ENCODE measurements around the gene KLK3.

Gene KLK3

GRCh38 chr19:50830266-50831025 lies 24.3 kb upstream of the KLK3 start:
- Histone ChIP-seq H3K27me3 (ENCODE audit: insufficient read depth, low read length) (peaks cover 4% of the 10 kb centered on the region; the same call in 1 of the 2 replicates), H3K4me3 (ENCODE audit: low read depth, low read length, poor library complexity, severe bottlenecking) (no peak overlapping the region), H3K9me2 (ENCODE audit: low read depth, low read length) (no peaks in the 10 kb centered on the region), H3K27ac (ENCODE audit: low read depth, low read length, poor library complexity, severe bottlenecking) (no peak overlapping the region), H3K36me3 (ENCODE audit: insufficient read depth, low read length) (no peaks in the 10 kb centered on the region), H3K4me2 (ENCODE audit: low read length) (no peak overlapping the region), H2AFZ (ENCODE audit: low read length) (no peak overlapping the region), H3K79me2 (ENCODE audit: insufficient read depth, low read length) (no peaks in the 10 kb centered on the region), H3K4me1 (ENCODE audit: insufficient read depth, low read length, severe bottlenecking) (peaks cover 3% of the 10 kb centered on the region), H3K9me3 (ENCODE audit: low read length) (no peaks in the 10 kb centered on the region), H3K9ac (ENCODE audit: low read length) (no peak overlapping the region), H4K20me1 (ENCODE audit: insufficient read depth, low read length) (no peaks in the 10 kb centered on the region), H3F3A (ENCODE audit: insufficient read depth, low read length) (no peaks in the 10 kb centered on the region)
- TF ChIP-seq CTCF (IDR thresholded peaks at IDR 0.05; ENCODE audit: low read length) (no peak), EZH2 (IDR thresholded peaks at IDR 0.05; ENCODE audit: borderline replicate concordance, low read length) (no peak)

GRCh38 chr19:50831026-50831396 lies 23.7 kb upstream of the KLK3 start:
- Histone ChIP-seq H3K27ac (ENCODE audit: low read depth, low read length, poor library complexity, severe bottlenecking) (no peak overlapping the region), H3F3A (ENCODE audit: insufficient read depth, low read length) (no peaks in the 10 kb centered on the region), H3K9ac (ENCODE audit: low read length) (no peak overlapping the region), H3K9me3 (ENCODE audit: low read length) (no peaks in the 10 kb centered on the region), H3K4me2 (ENCODE audit: low read length) (no peak overlapping the region), H4K20me1 (ENCODE audit: insufficient read depth, low read length) (no peaks in the 10 kb centered on the region), H3K36me3 (ENCODE audit: insufficient read depth, low read length) (no peaks in the 10 kb centered on the region), H3K79me2 (ENCODE audit: insufficient read depth, low read length) (no peaks in the 10 kb centered on the region), H3K27me3 (ENCODE audit: insufficient read depth, low read length) (peaks cover 4% of the 10 kb centered on the region; the same call in 1 of the 2 replicates), H2AFZ (ENCODE audit: low read length) (no peak overlapping the region), H3K9me2 (ENCODE audit: low read depth, low read length) (no peaks in the 10 kb centered on the region), H3K4me1 (ENCODE audit: insufficient read depth, low read length, severe bottlenecking) (peaks cover 7% of the 10 kb centered on the region), H3K4me3 (ENCODE audit: low read depth, low read length, poor library complexity, severe bottlenecking) (no peak overlapping the region)
- no peak for TF ChIP-seq EZH2 (IDR thresholded peaks at IDR 0.05; ENCODE audit: borderline replicate concordance, low read length)
- TF ChIP-seq CTCF (IDR thresholded peaks at IDR 0.05; ENCODE audit: low read length): no peak

GRCh38 chr19:50832666-50833065 lies 22.0 kb upstream of the KLK3 start:
- no peak overlapping the region for H3K4me3 ChIP-seq (ENCODE audit: low read depth, low read length, poor library complexity, severe bottlenecking)
- H4K20me1 ChIP-seq (ENCODE audit: insufficient read depth, low read length): no peaks in the 10 kb centered on the region
- no peak overlapping the region for H3K4me2 ChIP-seq (ENCODE audit: low read length)
- peaks cover 10% of the 10 kb centered on the region for H3K4me1 ChIP-seq (ENCODE audit: insufficient read depth, low read length, severe bottlenecking)
- no peaks in the 10 kb centered on the region for H3F3A ChIP-seq (ENCODE audit: insufficient read depth, low read length)
- no peaks in the 10 kb centered on the region for H3K36me3 ChIP-seq (ENCODE audit: insufficient read depth, low read length)
- H3K9ac ChIP-seq (ENCODE audit: low read length): no peak overlapping the region
- no peak overlapping the region for H2AFZ ChIP-seq (ENCODE audit: low read length)
- TF ChIP-seq CTCF (IDR thresholded peaks at IDR 0.05; ENCODE audit: low read length) (no peak), EZH2 (IDR thresholded peaks at IDR 0.05; ENCODE audit: borderline replicate concordance, low read length) (no peak)
- H3K79me2 ChIP-seq (ENCODE audit: insufficient read depth, low read length): no peaks in the 10 kb centered on the region
- H3K27ac ChIP-seq (ENCODE audit: low read depth, low read length, poor library complexity, severe bottlenecking): no peak overlapping the region
- H3K9me2 ChIP-seq (ENCODE audit: low read depth, low read length): no peaks in the 10 kb centered on the region
- peaks cover 4% of the 10 kb centered on the region; the same call in 1 of the 2 replicates for H3K27me3 ChIP-seq (ENCODE audit: insufficient read depth, low read length)
- no peaks in the 10 kb centered on the region for H3K9me3 ChIP-seq (ENCODE audit: low read length)
